A673 (cell line): Measurements from ENCODE around the gene TRDN.

Experiments
- EZH2 ChIP-seq: fragments of 200-600 bp; sonication (generic); IDR thresholded peaks from 2 replicates; pipeline ENCODE4 v1.6.1; 2017; ENCODE audit warnings: borderline replicate concordance, low read depth, mild to moderate bottlenecking, mixed read lengths, antibody characterized with exemption, low read length; ENCODE audit not compliant: poor library complexity, severe bottlenecking
- TF ChIP-seq, protein P1 (sequence below): fragments of 300-800, 200-600 bp; sonication (generic); conservative IDR thresholded peaks from 2 replicates; pipeline ENCODE4 v1.5.1; 2017; ENCODE audit warnings: low read depth, mild to moderate bottlenecking, antibody characterized with exemption, low read length, moderate library complexity, mixed read lengths

DNA sequence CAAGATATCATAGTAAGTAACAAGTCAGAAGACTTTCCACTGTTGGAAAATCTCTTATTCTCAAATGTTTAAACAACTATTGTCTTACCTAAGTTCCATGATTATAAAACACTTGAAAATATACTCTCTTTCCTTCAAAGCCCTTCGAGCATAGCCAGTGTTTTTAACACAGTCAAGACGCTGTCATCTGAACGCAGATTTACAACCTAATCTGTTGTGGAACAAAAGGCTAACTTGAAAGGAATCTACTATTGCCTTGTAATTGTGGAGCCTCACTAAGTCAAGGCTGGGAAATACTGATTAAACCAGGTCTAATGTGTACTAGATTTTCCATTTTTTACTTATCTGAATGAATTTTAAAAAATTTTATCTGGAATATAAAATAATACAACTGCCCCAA is 205.8 kb downstream of the TRDN start:
- TF ChIP-seq, protein P1, sequence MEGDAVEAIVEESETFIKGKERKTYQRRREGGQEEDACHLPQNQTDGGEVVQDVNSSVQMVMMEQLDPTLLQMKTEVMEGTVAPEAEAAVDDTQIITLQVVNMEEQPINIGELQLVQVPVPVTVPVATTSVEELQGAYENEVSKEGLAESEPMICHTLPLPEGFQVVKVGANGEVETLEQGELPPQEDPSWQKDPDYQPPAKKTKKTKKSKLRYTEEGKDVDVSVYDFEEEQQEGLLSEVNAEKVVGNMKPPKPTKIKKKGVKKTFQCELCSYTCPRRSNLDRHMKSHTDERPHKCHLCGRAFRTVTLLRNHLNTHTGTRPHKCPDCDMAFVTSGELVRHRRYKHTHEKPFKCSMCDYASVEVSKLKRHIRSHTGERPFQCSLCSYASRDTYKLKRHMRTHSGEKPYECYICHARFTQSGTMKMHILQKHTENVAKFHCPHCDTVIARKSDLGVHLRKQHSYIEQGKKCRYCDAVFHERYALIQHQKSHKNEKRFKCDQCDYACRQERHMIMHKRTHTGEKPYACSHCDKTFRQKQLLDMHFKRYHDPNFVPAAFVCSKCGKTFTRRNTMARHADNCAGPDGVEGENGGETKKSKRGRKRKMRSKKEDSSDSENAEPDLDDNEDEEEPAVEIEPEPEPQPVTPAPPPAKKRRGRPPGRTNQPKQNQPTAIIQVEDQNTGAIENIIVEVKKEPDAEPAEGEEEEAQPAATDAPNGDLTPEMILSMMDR: no peak
- no peak for TF ChIP-seq EZH2
